Measurements from ENCODE around the gene OSMR. TPM values are rescaled to one million over a fixed set of nuclear protein-coding genes. Genes with fewer than 3 reads are reported as not detected.

Gene OSMR
- total RNA-seq, 1 donor, result 174 TPM

GRCh38 chr5:38911933-38912332 lies 66.1 kb downstream of the OSMR start:
- Histone ChIP-seq H2AFZ (ENCODE audit: low read length) (no peak overlapping the region), H3K4me3 (ENCODE audit: insufficient read depth, low read length) (no peak overlapping the region), H3K4me1 (ENCODE audit: insufficient read depth, low read length) (no peaks in the 10 kb centered on the region), H3K79me2 (ENCODE audit: insufficient read depth, low read length) (no peaks in the 10 kb centered on the region), H3K9me3 (ENCODE audit: low read depth, low read length) (no peaks in the 10 kb centered on the region), H3K27ac (ENCODE audit: low read depth, low read length) (no peak overlapping the region), H3K36me3 (ENCODE audit: insufficient read depth, low read length) (peaks cover 27% of the 10 kb centered on the region), H4K20me1 (ENCODE audit: insufficient read depth, low read length) (peaks cover 9% of the 10 kb centered on the region), H3K27me3 (ENCODE audit: insufficient read depth, low read length) (no peaks in the 10 kb centered on the region), H3K4me2 (ENCODE audit: insufficient read depth, low read length) (no peak overlapping the region)
- TF ChIP-seq, protein P1, sequence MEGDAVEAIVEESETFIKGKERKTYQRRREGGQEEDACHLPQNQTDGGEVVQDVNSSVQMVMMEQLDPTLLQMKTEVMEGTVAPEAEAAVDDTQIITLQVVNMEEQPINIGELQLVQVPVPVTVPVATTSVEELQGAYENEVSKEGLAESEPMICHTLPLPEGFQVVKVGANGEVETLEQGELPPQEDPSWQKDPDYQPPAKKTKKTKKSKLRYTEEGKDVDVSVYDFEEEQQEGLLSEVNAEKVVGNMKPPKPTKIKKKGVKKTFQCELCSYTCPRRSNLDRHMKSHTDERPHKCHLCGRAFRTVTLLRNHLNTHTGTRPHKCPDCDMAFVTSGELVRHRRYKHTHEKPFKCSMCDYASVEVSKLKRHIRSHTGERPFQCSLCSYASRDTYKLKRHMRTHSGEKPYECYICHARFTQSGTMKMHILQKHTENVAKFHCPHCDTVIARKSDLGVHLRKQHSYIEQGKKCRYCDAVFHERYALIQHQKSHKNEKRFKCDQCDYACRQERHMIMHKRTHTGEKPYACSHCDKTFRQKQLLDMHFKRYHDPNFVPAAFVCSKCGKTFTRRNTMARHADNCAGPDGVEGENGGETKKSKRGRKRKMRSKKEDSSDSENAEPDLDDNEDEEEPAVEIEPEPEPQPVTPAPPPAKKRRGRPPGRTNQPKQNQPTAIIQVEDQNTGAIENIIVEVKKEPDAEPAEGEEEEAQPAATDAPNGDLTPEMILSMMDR (IDR thresholded peaks at IDR 0.05; ENCODE audit: extremely low read depth, low read depth, low read length), result no peak
- no peak for DNase-seq (ENCODE audit: insufficient read length, low spot score, missing footprints)

DNA sequence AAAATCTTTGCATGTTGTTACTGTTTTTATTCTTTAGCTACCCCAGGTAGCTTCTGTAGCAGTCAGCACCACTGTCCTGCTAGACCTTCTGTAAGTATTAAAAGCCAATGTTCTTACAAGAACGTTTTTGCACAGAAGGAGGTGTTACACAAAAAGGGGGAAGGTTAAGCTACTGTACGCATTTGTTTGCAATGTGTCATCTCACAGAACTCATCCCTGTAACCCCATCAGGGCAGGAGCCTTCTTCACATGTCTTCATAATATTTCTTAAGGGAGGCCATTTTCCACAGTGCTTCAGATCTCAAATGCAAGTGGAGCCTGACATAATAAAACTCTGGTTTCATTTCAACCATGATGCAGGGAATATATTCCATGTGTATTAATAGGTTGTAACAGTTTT lies 67.9 kb downstream of the OSMR start:
- no peak for DNase-seq (ENCODE audit: insufficient read length, low spot score, missing footprints)
- Histone ChIP-seq H3K27me3 (ENCODE audit: insufficient read depth, low read length) (no peaks in the 10 kb centered on the region), H3K9me3 (ENCODE audit: low read depth, low read length) (no peaks in the 10 kb centered on the region), H3K4me1 (ENCODE audit: insufficient read depth, low read length) (no peaks in the 10 kb centered on the region), H3K79me2 (ENCODE audit: insufficient read depth, low read length) (no peaks in the 10 kb centered on the region), H3K4me3 (ENCODE audit: insufficient read depth, low read length) (no peak overlapping the region), H3K27ac (ENCODE audit: low read depth, low read length) (no peak overlapping the region), H2AFZ (ENCODE audit: low read length) (no peak overlapping the region), H3K36me3 (ENCODE audit: insufficient read depth, low read length) (peaks cover 28% of the 10 kb centered on the region), H3K4me2 (ENCODE audit: insufficient read depth, low read length) (no peak overlapping the region), H4K20me1 (ENCODE audit: insufficient read depth, low read length) (peaks cover 6% of the 10 kb centered on the region)
- TF ChIP-seq, protein P1 (IDR thresholded peaks at IDR 0.05; ENCODE audit: extremely low read depth, low read depth, low read length), result no peak

- Histone ChIP-seq H2AFZ (ENCODE audit: low read length) (no peak overlapping the region), H3K4me3 (ENCODE audit: insufficient read depth, low read length) (no peak overlapping the region), H3K9me3 (ENCODE audit: low read depth, low read length) (no peaks in the 10 kb centered on the region), H3K4me1 (ENCODE audit: insufficient read depth, low read length) (no peaks in the 10 kb centered on the region), H4K20me1 (ENCODE audit: insufficient read depth, low read length) (peaks cover 11% of the 10 kb centered on the region), H3K27ac (ENCODE audit: low read depth, low read length) (no peak overlapping the region), H3K27me3 (ENCODE audit: insufficient read depth, low read length) (no peaks in the 10 kb centered on the region), H3K4me2 (ENCODE audit: insufficient read depth, low read length) (no peak overlapping the region), H3K79me2 (ENCODE audit: insufficient read depth, low read length) (no peaks in the 10 kb centered on the region), H3K36me3 (ENCODE audit: insufficient read depth, low read length) (peaks cover 42% of the 10 kb centered on the region)
- DNase-seq (ENCODE audit: insufficient read length, low spot score, missing footprints), result no peak
- TF ChIP-seq, protein P1 (IDR thresholded peaks at IDR 0.05; ENCODE audit: extremely low read depth, low read depth, low read length), result no peak
Measured at GRCh38 chr5:38916802-38917201, 71.0 kb downstream of the OSMR start.

- H3K36me3 ChIP-seq (ENCODE audit: insufficient read depth, low read length), result peaks cover 61% of the 10 kb centered on the region
Measured at GRCh38 chr5:38921174-38921573, 75.4 kb downstream of the OSMR start.

More at GRCh38 chr5:38921174-38921573, 75.4 kb downstream of the OSMR start:
- H3K79me2 ChIP-seq (ENCODE audit: insufficient read depth, low read length), result no peaks in the 10 kb centered on the region
- no peak overlapping the region for H3K4me3 ChIP-seq (ENCODE audit: insufficient read depth, low read length)
- H2AFZ ChIP-seq (ENCODE audit: low read length), result no peak overlapping the region
- H3K27me3 ChIP-seq (ENCODE audit: insufficient read depth, low read length), result no peaks in the 10 kb centered on the region
- no peak overlapping the region for H3K27ac ChIP-seq (ENCODE audit: low read depth, low read length)
- no peak for DNase-seq (ENCODE audit: insufficient read length, low spot score, missing footprints)
- TF ChIP-seq, protein P1 (IDR thresholded peaks at IDR 0.05; ENCODE audit: extremely low read depth, low read depth, low read length), result no peak
- no peak overlapping the region for H3K4me2 ChIP-seq (ENCODE audit: insufficient read depth, low read length)
- H3K4me1 ChIP-seq (ENCODE audit: insufficient read depth, low read length), result peaks cover 32% of the 10 kb centered on the region
- no peaks in the 10 kb centered on the region for H3K9me3 ChIP-seq (ENCODE audit: low read depth, low read length)
- peaks cover 24% of the 10 kb centered on the region for H4K20me1 ChIP-seq (ENCODE audit: insufficient read depth, low read length)
